GM03348 (cell line): ENCODE results near the gene RNF212B.
"Not testable (repeated sequence)": the region's sequence is repeated elsewhere in the genome, so short reads cannot be mapped to it uniquely, and the experiment has no call there.

Source experiments
- DNase-seq: peaks from one replicate; pipeline ENCODE4 v3.0.0; 2012; ENCODE audit warnings: low spot score

RNF212B gene, protein sequence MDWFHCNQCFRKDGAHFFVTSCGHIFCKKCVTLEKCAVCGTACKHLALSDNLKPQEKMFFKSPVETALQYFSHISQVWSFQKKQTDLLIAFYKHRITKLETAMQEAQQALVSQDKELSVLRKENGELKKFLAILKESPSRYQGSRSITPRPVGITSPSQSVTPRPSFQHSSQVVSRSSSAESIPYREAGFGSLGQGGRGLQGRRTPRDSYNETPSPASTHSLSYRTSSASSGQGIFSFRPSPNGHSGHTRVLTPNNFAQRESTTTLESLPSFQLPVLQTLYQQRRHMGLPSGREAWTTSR

GRCh38 chr14:23237772-23238594 is at the start of gene RNF212B:
RNF212B (plus strand) TSS chr14:23237936; CDS start chr14:23240346, 2,410 bp downstream.
- DNase-seq: peak; percentile 89

GRCh38 chr14:23193432-23193831 is 44.3 kb upstream of the RNF212B start:
- no peak for DNase-seq

GRCh38 chr14:23195552-23196101 is 42.1 kb upstream of the RNF212B start:
- DNase-seq: no peak

GRCh38 chr14:23196487-23196886 is 41.2 kb upstream of the RNF212B start:
- not testable (repeated sequence) for DNase-seq

- DNase-seq: not testable (repeated sequence)
These were observed 38.6 kb upstream of the RNF212B start for GRCh38 chr14:23199141-23199540.

- no peak for DNase-seq
These were observed 35.7 kb upstream of the RNF212B start for GRCh38 chr14:23202001-23202400.

GRCh38 chr14:23206422-23207145 is 31.2 kb upstream of the RNF212B start:
- DNase-seq: no peak

DNA sequence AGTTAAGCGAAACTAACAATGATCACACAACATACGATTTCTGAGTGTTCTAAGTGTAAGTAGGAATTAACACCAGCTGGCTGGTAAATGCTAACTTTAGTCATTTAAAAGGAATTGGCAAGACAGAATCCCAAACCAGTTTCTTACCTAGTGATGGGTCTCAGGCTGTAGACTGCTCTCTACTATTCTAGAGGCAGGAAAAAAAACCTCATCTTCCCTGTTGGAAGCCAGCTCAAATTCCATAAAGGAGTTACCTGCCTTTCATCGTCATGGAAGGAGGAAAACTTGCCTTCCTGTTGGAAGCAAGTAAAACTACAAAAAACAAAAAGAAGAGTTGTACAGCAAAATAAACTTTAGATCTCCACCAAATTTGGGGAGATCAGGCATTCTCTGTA is 30.6 kb upstream of the RNF212B start:
- DNase-seq: no peak

DNA sequence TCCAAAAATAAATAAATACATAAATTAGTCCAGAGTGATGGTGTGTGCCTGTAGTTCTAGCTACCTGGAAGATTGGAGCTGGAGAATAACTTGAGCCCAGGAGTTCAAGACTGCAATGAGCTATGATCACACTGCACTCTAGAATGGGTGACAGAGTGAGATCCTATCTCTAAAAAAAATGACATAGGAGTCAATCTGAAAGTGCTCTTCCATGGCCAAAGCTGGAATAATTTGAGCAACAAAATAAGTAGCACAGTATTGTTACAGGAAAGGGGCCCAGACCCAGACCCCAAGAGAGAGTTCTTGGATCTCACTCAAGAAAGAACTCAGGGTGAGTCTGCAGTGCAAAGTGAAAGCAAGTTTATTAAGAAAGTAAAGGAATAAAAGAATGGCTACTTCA is 29.4 kb upstream of the RNF212B start:
- DNase-seq: no peak

DNA sequence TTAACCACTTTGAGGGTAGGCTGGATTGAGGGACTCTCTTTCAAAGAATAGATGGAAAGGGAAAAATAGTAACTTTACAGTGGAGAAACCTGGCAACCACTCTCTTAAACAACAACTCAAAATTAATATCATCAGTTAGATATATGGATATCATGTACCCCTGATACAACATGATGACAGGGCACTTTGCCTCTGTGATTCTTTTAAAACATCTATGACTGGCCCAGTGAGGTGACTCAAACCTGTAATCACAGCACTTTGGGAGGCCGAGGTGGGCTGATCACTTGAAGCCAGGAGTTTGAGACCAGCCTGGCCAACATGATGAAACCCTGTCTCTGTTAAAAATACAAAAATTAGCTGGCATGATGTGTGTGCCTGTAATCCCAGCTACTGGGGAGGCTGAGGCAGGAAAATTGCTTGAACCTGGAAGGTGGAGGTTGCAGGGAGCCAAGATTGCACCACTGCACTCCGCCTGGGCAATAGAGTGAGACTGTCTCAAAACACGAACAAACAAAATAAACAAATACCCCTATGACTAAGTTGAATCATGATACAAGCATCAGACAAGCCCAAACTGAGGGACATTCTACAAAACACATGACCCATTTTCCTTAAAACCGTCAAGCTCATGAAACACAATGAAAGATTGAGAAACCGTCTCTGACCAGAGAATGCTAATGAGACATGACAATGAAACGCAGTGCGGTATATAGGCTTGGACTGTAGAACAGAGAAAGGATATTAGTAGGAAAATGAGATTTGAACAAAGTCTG is 27.9 kb upstream of the RNF212B start:
- no peak for DNase-seq

GRCh38 chr14:23215421-23215820 is 22.3 kb upstream of the RNF212B start:
- DNase-seq: no peak

DNA sequence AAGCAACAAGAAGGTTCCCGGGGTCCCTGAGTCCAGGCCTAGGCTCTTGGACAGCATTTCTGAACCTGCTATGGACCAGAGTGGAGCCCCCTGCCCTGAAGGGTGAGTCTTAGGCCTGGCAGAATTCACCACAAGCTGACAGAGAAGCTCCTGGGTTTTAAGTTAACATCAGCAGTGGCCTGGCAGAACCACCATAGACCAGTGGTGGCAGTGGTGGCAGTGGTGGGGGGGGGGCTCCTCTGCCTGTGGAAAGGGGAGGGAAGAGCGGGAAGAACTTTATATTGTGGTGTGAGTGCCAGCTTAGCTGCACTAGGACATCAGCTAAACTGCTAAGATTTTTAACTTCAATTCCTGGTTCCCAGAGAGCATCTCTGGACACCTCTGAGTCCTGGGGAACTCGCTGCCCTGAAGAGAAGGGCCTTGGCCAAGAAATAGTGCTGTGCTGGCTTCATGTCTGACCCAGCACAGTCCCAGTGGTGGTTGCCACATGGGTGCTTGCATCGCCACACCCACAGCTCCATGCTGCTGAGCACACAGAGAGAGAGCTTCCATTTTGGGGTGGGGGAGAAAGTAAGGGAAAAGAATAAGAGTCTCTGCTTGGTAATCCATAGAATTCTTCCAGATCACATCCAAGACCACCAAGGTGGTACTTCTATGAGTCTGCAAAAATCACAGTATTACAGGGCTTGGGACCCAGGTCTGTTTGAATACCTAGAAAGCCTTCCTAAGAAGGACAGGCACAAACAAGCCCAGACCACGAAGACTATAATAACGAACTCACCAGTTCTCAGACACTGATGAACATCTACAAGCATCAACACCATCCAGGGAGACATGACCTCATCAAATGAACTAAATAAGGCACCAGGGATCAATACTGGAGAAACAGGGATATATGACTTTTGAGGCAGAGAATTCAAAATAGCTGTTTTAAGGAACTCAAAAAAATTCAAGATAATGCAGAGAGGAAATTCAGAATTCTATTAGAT is 20.4 kb upstream of the RNF212B start:
- no peak for DNase-seq

- DNase-seq: no peak
These were observed 18.7 kb upstream of the RNF212B start for GRCh38 chr14:23219075-23219474.

DNA sequence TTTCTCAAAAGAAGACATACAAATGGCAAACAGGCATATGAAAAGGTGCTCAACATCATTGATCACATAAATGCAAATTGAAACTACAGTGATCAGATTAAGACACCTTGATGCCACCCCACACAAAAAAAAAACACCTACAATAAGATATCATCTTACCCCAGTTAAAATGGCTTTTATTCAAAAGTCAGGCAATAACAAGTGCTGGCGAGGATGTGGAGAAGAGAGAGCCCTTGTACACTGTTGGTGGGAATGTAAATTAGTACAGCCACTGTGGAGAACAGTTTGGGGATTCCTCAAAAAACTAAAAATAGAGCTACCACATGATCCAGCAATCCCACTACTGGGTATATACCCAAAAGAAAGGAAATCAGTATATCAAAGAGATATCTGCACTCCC is 12.8 kb upstream of the RNF212B start:
- DNase-seq: not testable (repeated sequence)

DNA sequence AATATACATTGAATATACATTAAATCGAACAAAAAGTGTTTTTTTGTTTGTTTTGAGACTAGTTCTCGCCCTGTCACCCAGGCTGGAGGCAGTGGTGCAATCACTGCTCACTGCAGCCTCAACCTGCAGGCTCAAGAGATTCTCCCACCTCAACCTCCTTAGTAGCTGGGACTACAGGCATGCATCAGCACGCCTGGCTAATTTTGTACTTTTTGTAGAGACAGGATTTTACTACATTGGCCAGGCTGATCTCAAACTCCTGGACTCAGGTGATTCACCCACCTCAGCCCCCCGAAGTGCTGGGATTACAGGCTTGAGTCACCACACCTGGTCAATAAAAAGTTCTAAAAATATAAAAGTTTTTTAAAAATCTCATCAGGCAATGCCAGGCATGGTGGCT is 10.2 kb upstream of the RNF212B start:
- DNase-seq: no peak

DNA sequence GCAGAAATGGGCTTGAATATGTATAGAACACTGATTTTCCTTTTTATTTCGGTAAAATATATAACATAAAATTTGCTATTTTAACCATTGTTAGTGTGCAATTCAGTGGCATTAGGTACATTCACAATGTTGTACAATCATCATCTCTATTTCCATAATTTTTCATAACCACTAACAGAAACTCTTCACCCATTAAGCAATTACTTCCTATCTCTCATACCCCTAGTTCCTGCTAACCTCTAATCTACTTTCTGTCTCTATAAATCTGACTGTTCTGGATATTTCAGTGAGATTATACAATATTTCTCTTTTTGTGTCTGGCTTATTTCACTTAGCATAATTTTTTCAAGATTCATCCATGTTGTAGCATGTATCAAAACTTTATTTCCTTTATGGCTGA is 8.9 kb upstream of the RNF212B start:
- DNase-seq: no peak

DNA sequence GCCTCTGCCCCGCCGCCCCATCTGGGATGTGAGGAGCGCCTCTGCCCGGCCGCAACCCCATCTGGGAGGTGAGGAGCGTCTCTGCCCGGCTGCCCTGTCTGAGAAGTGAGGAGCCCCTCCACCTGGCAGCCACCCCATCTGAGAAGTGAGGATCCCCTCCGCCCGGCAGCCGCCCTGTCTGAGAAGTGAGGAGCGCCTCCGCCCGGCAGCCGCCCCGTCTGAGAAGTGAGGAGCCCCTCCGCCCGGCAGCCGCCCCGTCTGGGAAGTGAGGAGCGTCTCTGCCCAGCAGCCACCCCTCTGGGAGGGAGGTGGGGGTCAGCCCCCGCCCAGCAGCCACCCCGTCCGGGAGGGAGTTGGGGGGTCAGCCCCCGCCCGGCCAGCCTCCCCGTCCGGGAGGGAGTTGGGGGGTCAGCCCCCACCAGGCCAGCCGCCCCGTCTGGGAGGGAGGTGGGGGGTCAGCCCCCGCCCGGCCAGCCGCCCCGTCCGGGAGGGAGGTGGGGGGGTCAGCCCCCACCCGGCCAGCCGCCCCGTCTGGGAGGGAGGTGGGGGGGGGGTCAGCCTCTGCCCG is 5.4 kb upstream of the RNF212B start:
- DNase-seq: not testable (repeated sequence)

DNA sequence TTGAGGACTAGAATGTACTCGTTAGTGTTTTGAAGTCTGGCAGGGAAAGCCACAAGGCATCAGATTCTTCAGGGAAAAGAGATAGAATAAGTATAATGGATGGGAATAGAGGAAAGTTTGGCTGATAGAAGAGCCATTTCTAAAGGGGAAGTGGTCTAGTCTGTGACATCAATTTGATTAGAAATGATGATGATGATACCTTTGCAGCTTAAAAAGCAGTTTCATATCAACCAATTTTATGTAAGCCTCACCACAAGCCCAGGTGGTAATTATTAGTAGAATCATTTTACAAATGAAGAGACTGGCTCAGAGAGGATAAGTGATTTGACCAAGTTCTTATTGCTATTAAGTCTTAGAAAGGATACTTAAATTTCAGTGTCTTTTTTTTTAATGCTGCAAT is 2.9 kb downstream of the RNF212B start:
- DNase-seq: no peak

- DNase-seq: not testable (repeated sequence)
These were observed 3.5 kb downstream of the RNF212B start for GRCh38 chr14:23241061-23241715.

GRCh38 chr14:23242076-23242475 is 4.3 kb downstream of the RNF212B start:
- DNase-seq: no peak
